ENCODE measurements around the gene CISTR.
"Not testable (repeated sequence)": the region's sequence is repeated elsewhere in the genome, so short reads cannot be mapped to it uniquely, and the experiment has no call there.

The CISTR gene

DNA sequence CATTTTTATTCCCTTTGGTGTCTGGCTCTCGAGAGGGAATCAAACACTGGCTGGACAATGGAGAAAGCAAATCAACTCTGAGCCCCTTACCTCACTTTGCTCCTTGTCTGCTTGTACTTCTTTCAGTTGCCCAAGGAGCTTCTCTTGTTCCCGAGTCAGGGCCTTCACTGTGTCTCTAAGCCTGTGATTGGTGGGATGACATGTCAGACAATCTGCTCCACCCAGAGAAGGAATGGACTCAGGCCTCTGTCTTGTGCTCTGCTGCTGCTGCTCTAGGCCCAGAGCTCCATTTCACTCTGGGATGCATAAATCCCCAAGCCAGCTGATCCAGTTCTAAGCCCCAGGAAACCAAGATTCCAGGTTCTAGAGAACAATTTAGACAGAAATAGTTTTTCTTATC is 32.1 kb downstream of the CISTR start:
- WGBS, 2 experiments (ENCODE audit: insufficient coverage in 2 of 2), result 43 to 100% methylated on average over 1 of the region's 2 CpGs
- Histone ChIP-seq H3K27ac (ENCODE audit: low read depth, low read length, severe bottlenecking) (no peak overlapping the region), H3K4me3 (ENCODE audit: extremely low read depth, insufficient read depth, low read length, poor library complexity, severe bottlenecking) (no peak overlapping the region), H3K9me3 (ENCODE audit: control insufficient read depth, low read length) (no peaks in the 10 kb centered on the region), H3K36me3 (ENCODE audit: control insufficient read depth, insufficient read depth, low read length) (peaks cover 79% of the 10 kb centered on the region), H3K4me1 (ENCODE audit: control insufficient read depth, insufficient read depth, low read length, poor library complexity, severe bottlenecking) (no peaks in the 10 kb centered on the region)

DNA sequence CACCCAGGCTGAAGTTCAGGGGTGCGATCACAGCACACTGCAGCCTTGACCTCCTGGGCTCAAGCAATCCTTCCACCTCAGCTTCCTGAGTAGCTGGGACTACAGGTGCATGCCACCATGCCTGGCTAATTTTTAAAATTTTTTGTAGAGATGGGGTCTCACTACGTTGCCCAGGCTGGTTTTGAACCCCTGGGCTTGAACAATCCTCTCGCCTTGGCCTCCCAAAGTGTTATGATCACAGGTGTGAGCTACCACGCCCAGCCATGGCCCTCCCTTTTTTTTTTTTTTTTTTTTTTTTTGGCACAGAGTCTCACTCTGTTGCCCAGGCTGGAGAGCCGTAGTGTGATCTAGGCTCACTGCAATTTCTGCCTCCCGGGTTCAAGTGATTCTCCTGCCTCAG is 33.2 kb downstream of the CISTR start:
- H3K27ac ChIP-seq (ENCODE audit: low read depth, low read length, severe bottlenecking); H3K9me3 ChIP-seq (ENCODE audit: control insufficient read depth, low read length); H3K4me3 ChIP-seq (ENCODE audit: extremely low read depth, insufficient read depth, low read length, poor library complexity, severe bottlenecking); H3K4me1 ChIP-seq (ENCODE audit: control insufficient read depth, insufficient read depth, low read length, poor library complexity, severe bottlenecking): not testable (repeated sequence)
- 94 to 95% methylated on average over 3 to 4 of the region's 6 CpGs for WGBS, 2 experiments (ENCODE audit: insufficient coverage in 2 of 2)
- peaks cover 77% of the 10 kb centered on the region for H3K36me3 ChIP-seq (ENCODE audit: control insufficient read depth, insufficient read depth, low read length)

DNA sequence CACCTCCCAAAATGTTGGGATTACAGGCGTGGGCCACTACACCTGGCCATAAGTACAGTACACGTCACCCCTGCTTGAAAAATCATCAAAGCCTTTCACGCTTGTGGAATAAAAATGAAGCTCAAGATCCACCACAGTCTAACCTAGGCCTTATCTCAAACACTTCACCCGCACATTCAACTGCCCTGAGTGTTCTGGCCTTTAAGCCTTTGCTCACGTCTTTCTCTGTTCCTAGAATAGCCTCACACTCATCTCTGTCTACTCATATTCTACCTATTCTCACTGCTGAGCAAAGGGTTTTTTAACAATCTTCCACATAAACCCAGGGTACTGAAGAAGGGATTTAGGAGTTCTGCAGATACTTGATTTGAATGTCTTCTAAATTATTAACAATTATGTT is 34.5 kb downstream of the CISTR start:
- Histone ChIP-seq H3K4me3 (ENCODE audit: extremely low read depth, insufficient read depth, low read length, poor library complexity, severe bottlenecking) (no peak overlapping the region), H3K27ac (ENCODE audit: low read depth, low read length, severe bottlenecking) (no peak overlapping the region), H3K4me1 (ENCODE audit: control insufficient read depth, insufficient read depth, low read length, poor library complexity, severe bottlenecking) (no peaks in the 10 kb centered on the region), H3K36me3 (ENCODE audit: control insufficient read depth, insufficient read depth, low read length) (peaks cover 78% of the 10 kb centered on the region), H3K9me3 (ENCODE audit: control insufficient read depth, low read length) (no peaks in the 10 kb centered on the region)
- WGBS, 2 experiments (ENCODE audit: insufficient coverage in 2 of 2), result 96% methylated on average over 4 to 5 of the region's 5 CpGs

DNA sequence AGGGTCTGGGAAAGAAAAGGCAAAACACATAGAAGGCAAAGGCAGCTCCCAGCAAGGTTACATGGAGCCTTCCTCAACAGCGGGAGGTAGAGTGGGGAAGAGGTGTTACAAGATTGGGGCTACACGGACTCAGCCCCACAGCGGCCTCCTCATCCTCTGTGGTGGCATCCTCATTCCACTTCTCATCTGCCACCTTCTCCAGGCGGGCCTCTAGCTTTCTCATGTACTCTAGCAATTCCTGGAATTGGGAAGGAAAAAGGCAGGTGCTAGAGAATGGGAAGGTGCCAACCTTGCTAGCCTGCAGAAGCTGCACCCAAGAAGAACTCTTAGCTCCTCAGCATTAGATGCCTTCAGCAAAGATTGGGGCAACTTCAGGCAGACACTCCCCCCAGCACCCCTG is 37.8 kb downstream of the CISTR start:
- Histone ChIP-seq H3K4me3 (ENCODE audit: extremely low read depth, insufficient read depth, low read length, poor library complexity, severe bottlenecking) (no peak overlapping the region), H3K27ac (ENCODE audit: low read depth, low read length, severe bottlenecking) (no peak overlapping the region), H3K4me1 (ENCODE audit: control insufficient read depth, insufficient read depth, low read length, poor library complexity, severe bottlenecking) (no peaks in the 10 kb centered on the region), H3K9me3 (ENCODE audit: control insufficient read depth, low read length) (no peaks in the 10 kb centered on the region), H3K36me3 (ENCODE audit: control insufficient read depth, insufficient read depth, low read length) (peaks cover 52% of the 10 kb centered on the region)
- 90 to 100% methylated on average over 1 to 3 of the region's 4 CpGs for WGBS, 2 experiments (ENCODE audit: insufficient coverage in 2 of 2)

DNA sequence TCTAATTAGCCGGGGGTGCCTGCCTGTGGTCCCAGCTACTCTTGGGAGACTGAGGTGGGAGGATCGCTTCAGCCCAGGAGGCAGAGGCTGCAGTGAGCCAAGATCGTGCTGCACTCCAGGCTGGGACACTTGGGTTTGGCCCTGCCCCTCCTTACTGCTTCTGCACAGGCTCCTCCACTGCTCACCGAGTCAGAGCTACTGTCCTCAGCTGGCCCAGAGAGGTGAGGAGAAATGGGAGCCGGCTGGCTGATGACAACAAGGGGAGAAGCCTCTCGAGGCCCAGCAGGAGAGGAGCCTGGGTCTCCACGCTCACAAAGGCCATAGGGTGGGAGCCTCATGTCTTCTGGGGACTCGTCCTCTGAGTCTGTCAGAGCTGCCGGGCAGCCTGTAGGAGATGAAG is 38.3 kb downstream of the CISTR start:
- 91 to 93% methylated on average over 8 of the region's 9 CpGs for WGBS, 2 experiments (ENCODE audit: insufficient coverage in 2 of 2)
- H3K4me3 ChIP-seq (ENCODE audit: extremely low read depth, insufficient read depth, low read length, poor library complexity, severe bottlenecking), result no peak overlapping the region
- peaks cover 49% of the 10 kb centered on the region for H3K36me3 ChIP-seq (ENCODE audit: control insufficient read depth, insufficient read depth, low read length)
- no peaks in the 10 kb centered on the region for H3K9me3 ChIP-seq (ENCODE audit: control insufficient read depth, low read length)
- no peak overlapping the region for H3K27ac ChIP-seq (ENCODE audit: low read depth, low read length, severe bottlenecking)
- H3K4me1 ChIP-seq (ENCODE audit: control insufficient read depth, insufficient read depth, low read length, poor library complexity, severe bottlenecking), result no peaks in the 10 kb centered on the region

DNA sequence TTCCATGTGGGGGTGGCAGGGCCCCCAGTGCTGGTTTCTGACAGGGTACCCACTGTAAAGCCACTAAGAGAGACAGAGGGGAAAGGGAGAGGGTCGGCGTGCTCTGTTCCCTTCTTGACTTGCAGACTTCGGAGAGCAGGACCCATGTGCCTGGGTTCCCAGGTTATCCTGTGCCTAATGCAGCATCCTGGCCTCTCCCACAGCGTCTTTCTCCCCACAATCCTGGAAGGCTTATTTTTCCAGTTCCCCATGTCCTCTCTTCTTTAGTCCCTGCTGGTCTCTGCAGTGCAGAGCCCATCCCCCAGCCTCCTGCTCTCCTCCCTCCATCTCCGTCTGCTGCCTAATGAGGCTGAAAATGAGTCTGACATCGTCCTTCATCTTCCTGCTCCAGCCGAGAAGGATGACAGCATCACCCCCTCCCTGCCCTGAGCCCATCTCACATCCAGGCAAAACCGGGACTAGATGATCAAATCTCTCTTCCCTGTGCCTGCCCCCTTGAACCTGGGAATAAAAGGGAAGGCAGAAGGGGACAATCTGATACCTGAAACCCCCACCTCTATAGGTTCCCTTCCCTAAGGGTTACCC is 39.6 kb downstream of the CISTR start:
- H3K36me3 ChIP-seq (ENCODE audit: control insufficient read depth, insufficient read depth, low read length), result peaks cover 43% of the 10 kb centered on the region
- WGBS, 2 experiments (ENCODE audit: insufficient coverage in 2 of 2), result 88% methylated on average over 6 of the region's 8 CpGs
- H3K4me3 ChIP-seq (ENCODE audit: extremely low read depth, insufficient read depth, low read length, poor library complexity, severe bottlenecking), result no peak overlapping the region
- no peak overlapping the region for H3K27ac ChIP-seq (ENCODE audit: low read depth, low read length, severe bottlenecking)
- no peaks in the 10 kb centered on the region for H3K9me3 ChIP-seq (ENCODE audit: control insufficient read depth, low read length)
- H3K4me1 ChIP-seq (ENCODE audit: control insufficient read depth, insufficient read depth, low read length, poor library complexity, severe bottlenecking), result no peaks in the 10 kb centered on the region

DNA sequence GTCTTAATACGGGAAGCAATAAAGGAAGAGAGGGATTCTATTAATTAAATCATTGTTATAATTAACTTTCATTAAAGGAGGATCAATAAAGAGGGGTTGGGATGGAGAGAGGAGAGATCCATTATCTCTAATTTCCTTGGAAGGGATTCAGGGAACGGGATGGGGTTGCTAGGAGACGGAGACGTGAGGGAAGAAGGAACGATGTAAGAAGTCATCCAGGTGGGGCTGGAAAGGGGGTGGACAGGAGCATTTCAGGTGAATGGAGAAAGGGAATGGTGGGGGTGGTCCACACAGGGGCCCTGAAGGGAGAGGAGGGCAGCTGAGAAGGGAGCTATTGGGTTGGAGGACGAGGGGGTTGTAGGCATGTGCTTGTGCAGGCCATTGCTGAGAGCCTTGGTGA is 41.7 kb downstream of the CISTR start:
- WGBS, 2 experiments (ENCODE audit: insufficient coverage in 2 of 2), result 76 to 78% methylated on average over 5 of the region's 6 CpGs
- H3K9me3 ChIP-seq (ENCODE audit: control insufficient read depth, low read length), result no peaks in the 10 kb centered on the region
- H3K4me3 ChIP-seq (ENCODE audit: extremely low read depth, insufficient read depth, low read length, poor library complexity, severe bottlenecking), result no peak overlapping the region
- H3K27ac ChIP-seq (ENCODE audit: low read depth, low read length, severe bottlenecking), result no peak overlapping the region
- no peaks in the 10 kb centered on the region for H3K4me1 ChIP-seq (ENCODE audit: control insufficient read depth, insufficient read depth, low read length, poor library complexity, severe bottlenecking)
- H3K36me3 ChIP-seq (ENCODE audit: control insufficient read depth, insufficient read depth, low read length), result peaks cover 26% of the 10 kb centered on the region

DNA sequence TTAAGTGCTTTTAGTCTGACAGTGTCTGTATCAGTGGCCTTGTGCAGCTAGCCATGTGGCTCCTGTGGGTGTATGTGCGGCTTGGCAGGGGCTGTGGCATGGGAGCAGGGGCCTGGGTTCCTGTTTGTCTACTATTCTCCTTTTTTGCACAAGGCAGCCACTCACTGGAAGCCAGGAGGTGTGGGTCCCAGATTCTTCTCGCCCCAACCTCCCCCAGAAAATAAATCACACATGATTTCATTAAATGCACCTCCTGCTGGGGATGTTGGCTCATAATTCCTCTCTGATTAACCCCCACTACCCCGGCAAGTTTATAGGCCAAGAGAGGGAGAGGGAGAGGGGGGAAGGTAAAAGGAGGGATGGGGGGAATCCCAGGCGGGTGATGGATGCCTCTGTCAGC is 42.1 kb downstream of the CISTR start:
- Histone ChIP-seq H3K4me3 (ENCODE audit: extremely low read depth, insufficient read depth, low read length, poor library complexity, severe bottlenecking) (no peak overlapping the region), H3K36me3 (ENCODE audit: control insufficient read depth, insufficient read depth, low read length) (peaks cover 23% of the 10 kb centered on the region), H3K27ac (ENCODE audit: low read depth, low read length, severe bottlenecking) (no peak overlapping the region), H3K9me3 (ENCODE audit: control insufficient read depth, low read length) (no peaks in the 10 kb centered on the region), H3K4me1 (ENCODE audit: control insufficient read depth, insufficient read depth, low read length, poor library complexity, severe bottlenecking) (no peaks in the 10 kb centered on the region)
- WGBS, 2 experiments (ENCODE audit: insufficient coverage in 2 of 2), result 72% methylated on average over 3 of the region's 4 CpGs; no CpG with 5 or more reads in 1 of the 2 experiments

DNA sequence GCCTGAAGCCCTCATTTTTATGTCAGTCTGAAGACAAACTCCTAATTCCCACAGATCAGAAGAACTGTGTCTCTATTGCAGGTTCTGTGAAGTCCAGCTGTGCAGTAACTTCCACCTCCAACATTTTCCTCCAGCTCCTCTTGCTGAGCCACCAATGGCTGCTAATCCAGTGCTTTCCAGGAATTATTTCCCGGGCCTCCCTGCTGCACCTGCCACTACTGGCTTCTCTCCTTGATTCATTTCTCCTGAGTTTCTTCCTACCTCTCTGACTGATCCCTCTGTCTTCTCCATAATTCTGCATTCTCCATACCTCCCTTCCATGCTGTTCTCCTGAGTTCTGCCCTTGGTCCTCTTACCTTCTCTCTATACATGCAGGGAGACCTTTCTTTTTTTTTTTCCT is 45.7 kb downstream of the CISTR start:
- 68 to 91% methylated on average over 1 of the region's 1 CpG for WGBS, 2 experiments (ENCODE audit: insufficient coverage in 2 of 2)
- Histone ChIP-seq H3K27ac (ENCODE audit: low read depth, low read length, severe bottlenecking) (no peak overlapping the region), H3K4me1 (ENCODE audit: control insufficient read depth, insufficient read depth, low read length, poor library complexity, severe bottlenecking) (no peaks in the 10 kb centered on the region), H3K4me3 (ENCODE audit: extremely low read depth, insufficient read depth, low read length, poor library complexity, severe bottlenecking) (no peak overlapping the region), H3K36me3 (ENCODE audit: control insufficient read depth, insufficient read depth, low read length) (peaks cover 2% of the 10 kb centered on the region), H3K9me3 (ENCODE audit: control insufficient read depth, low read length) (no peaks in the 10 kb centered on the region)

DNA sequence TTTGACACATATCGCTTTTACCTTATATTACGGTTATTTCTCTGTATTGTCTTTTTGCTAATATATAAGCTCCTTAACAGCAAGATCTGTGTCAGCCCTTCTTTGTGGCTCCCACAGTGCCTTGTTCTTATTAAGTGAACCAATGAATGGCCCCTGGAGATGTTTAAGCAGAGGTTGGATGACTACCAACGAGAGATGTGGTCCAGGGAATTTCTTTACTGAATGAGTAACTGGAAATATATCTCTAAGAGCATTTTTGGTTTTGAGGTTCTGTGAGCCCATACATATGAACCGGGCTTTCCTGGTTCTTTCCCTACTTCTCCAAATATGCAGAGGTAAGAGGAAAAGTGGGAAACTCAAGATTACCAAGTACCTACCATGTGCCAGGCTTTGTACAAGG is 48.0 kb downstream of the CISTR start:
- no peaks in the 10 kb centered on the region for H3K4me1 ChIP-seq (ENCODE audit: control insufficient read depth, insufficient read depth, low read length, poor library complexity, severe bottlenecking)
- H3K36me3 ChIP-seq (ENCODE audit: control insufficient read depth, insufficient read depth, low read length), result no peaks in the 10 kb centered on the region
- H3K9me3 ChIP-seq (ENCODE audit: control insufficient read depth, low read length), result no peaks in the 10 kb centered on the region
- 78% methylated on average over 3 of the region's 4 CpGs; no CpG with 5 or more reads in 1 of the 2 experiments for WGBS, 2 experiments (ENCODE audit: insufficient coverage in 2 of 2)
- no peak overlapping the region for H3K4me3 ChIP-seq (ENCODE audit: extremely low read depth, insufficient read depth, low read length, poor library complexity, severe bottlenecking)
- no peak overlapping the region for H3K27ac ChIP-seq (ENCODE audit: low read depth, low read length, severe bottlenecking)

DNA sequence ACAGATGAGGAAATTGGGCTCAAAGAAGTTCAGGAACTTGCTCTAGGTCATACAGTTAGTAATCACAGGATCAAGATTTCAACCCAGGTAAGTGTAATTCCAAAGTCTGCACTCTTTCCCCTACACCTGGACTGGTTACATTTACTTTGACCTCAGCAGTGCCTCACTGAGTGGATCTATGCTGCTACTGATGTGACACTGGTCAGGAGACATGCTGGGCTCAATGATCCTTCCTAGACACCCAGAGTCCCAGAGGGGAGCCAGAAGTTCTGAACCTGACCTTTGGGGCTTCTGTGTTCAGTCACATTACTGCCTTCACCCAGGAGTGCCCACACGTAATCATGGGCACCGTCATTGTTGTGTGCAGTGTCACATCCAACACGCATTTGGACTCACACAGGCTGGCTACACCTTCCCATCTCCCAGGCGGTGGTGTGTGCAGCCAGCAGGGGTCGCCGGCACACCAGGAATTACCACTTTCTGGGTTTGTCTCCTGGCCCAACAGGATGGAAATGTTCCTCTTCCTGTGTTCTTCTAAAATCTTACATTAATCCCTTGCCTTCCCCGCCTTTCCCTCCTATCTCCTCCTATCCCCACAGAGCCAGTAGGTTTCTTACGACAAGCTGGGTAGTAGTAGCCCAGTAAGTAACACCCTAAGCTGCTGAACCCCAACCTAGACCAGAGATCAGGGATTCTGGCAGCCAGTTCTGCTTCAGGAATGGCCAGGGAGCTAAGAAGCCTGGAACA is 50.1 kb downstream of the CISTR start:
- 0 to 5% methylated on average over 4 to 7 of the region's 8 CpGs for WGBS, 2 experiments (ENCODE audit: insufficient coverage in 2 of 2)
- H3K27ac ChIP-seq (ENCODE audit: low read depth, low read length, severe bottlenecking), result no peak overlapping the region

More for the DNA sequence above, 50.1 kb downstream of the CISTR start:
- Histone ChIP-seq H3K36me3 (ENCODE audit: control insufficient read depth, insufficient read depth, low read length) (no peaks in the 10 kb centered on the region), H3K4me1 (ENCODE audit: control insufficient read depth, insufficient read depth, low read length, poor library complexity, severe bottlenecking) (no peaks in the 10 kb centered on the region), H3K4me3 (ENCODE audit: extremely low read depth, insufficient read depth, low read length, poor library complexity, severe bottlenecking) (no peak overlapping the region), H3K9me3 (ENCODE audit: control insufficient read depth, low read length) (no peaks in the 10 kb centered on the region)
